OCI-LY7 (cell line): ENCODE data around the gene PIK3R4.

ENCODE experiments used
- EZH2phosphoT487 ChIP-seq: fragments of 200-600 bp; sonication (generic); IDR thresholded peaks from 2 replicates; pipeline ENCODE4 v1.6.1; 2018; ENCODE audit warnings: low read depth, borderline replicate concordance, mild to moderate bottlenecking, mixed run types, antibody characterized with exemption, low read length, moderate library complexity, mixed read lengths
- TF ChIP-seq, protein P1 (sequence below): fragments of 200-600 bp; sonication (generic); conservative IDR thresholded peaks from 2 replicates; pipeline ENCODE4 v1.5.1; 2014; ENCODE audit warnings: mild to moderate bottlenecking, antibody characterized with exemption, low read length, moderate library complexity, mixed read lengths

DNA sequence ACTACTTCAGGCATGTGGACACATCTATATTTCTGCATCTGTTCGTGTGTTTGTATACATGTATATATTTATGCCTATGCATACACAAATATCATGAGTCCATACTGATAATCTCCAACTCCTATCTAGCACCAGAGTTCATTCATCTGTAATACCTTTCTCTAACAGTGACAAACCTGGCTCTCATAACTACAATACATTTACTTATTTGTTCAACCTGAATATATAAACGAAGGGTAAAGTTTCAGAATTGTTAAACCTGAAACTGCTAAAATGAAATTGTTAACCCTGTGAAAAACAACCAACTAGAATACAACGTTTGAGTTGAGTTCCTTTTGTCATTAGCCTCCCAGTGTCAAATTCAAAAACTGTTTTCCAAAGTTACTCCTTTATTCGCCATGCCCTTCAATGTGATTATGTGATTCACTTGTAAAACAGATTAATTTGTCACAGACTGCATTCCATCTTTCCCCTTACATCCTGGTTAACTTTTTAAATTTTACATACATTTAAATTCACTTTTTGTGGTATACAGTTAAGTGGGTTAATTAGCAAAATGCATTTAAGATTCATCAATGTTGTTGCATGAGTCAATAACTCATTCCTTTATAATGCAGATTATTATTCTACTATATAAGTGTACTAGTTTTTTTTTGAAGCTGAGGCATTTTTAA lies 58.5 kb downstream of the PIK3R4 start:
- TF ChIP-seq, protein P1, sequence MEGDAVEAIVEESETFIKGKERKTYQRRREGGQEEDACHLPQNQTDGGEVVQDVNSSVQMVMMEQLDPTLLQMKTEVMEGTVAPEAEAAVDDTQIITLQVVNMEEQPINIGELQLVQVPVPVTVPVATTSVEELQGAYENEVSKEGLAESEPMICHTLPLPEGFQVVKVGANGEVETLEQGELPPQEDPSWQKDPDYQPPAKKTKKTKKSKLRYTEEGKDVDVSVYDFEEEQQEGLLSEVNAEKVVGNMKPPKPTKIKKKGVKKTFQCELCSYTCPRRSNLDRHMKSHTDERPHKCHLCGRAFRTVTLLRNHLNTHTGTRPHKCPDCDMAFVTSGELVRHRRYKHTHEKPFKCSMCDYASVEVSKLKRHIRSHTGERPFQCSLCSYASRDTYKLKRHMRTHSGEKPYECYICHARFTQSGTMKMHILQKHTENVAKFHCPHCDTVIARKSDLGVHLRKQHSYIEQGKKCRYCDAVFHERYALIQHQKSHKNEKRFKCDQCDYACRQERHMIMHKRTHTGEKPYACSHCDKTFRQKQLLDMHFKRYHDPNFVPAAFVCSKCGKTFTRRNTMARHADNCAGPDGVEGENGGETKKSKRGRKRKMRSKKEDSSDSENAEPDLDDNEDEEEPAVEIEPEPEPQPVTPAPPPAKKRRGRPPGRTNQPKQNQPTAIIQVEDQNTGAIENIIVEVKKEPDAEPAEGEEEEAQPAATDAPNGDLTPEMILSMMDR: no peak
- no peak for TF ChIP-seq EZH2phosphoT487
